NCI-H1417 (cell line): ENCODE data around the gene HEBP1.

Experiments used
- DNase-seq, 3 experiments: peaks; one replicate each; lab custom pipeline; 2025; lab: John Stamatoyannopoulos, UW

HEBP1 gene

GRCh38 chr12:12990700-12991468, 9.2 kb downstream of the HEBP1 start:
- DNase-seq = peak in 1 of 3 experiments; percentile 50

DNA sequence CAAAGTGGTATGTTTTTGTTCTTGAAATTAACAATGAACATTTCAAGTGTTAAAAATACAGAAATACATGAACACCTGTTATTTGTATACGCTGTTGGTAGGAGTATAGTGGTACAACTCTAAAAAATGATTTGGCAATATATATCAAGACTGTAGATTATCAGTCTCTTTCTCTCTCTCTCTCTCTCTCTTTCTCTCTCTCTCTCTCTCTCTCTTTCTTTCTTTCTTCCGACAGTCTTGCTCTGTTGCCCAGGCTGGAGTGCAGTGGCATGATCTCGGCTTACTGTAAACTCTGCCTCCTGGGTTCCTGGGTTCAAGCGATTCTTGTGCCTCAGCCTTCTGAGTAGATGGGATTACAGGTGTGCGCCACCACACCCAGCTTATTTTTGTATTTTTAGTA, 12.6 kb downstream of the HEBP1 start:
- DNase-seq = no peak

DNA sequence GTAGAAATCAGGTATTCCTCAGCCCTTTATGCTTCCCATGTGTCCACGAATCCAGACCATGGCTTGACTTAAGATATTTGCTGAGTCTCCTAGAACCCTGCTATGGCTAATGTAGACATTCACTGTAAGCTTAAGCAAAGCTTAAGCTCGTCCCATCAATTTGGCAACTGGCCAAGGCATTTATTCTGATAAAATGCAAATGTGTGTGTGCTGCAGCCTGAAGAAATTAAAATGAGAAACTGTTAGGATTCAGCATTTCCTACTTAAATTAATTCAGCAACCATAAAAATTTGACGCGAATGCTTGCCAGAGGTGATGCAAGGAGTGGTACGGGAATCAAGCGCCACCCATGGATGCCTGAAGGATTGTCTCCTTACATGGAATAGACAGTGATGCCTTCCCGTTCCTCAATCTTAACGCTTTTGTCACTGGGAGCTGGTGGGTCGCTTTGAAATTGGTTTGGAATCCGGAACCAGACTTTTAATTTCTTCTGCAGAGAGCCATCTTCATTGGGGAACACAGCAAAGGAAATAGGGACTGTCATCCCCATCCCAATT, 13.2 kb downstream of the HEBP1 start:
- no peak for DNase-seq

GRCh38 chr12:12985817-12986408, 14.2 kb downstream of the HEBP1 start:
- DNase-seq = no peak

DNA sequence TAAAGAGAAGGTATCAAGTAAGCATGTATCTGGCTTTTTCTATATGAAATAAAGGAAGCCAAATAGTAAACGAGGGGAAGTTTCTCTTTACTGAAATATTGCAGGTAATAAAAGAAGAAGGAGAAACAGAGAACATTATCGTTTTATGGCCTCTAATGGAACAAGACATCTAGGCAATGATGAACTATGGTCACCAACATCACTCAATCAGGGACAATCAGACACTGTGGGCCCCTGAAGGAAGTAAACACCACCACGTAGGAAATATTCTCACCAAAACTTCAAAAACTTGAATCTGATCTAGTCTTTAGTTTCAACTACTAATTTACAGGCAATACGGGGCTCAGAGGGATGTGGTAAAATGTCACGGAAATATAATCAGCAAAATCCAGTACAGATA, 15.9 kb downstream of the HEBP1 start:
- no peak for DNase-seq

GRCh38 chr12:12983420-12984035, 16.5 kb downstream of the HEBP1 start:
- peak; percentile 40 to 86 (median 51) for DNase-seq

DNA sequence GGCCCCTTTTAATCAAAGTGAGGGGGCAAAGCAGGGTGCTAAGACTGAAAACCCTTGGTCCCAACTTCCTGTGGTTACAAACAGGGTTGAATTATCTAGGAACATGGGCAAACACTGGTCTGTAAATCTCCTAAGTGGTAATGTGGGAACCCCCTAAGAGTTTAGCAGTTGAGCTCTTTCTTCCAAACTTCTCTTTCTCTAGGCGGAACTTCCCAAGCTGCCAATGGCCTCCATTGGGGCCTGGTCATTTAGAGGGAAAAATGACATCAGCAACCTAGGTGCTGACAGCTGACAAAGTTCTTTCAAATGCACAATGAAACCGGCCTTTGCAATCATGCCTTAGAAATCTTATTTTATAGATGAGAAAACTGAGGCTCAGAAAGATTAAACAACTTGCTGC, 17.7 kb downstream of the HEBP1 start:
- no peak for DNase-seq

DNA sequence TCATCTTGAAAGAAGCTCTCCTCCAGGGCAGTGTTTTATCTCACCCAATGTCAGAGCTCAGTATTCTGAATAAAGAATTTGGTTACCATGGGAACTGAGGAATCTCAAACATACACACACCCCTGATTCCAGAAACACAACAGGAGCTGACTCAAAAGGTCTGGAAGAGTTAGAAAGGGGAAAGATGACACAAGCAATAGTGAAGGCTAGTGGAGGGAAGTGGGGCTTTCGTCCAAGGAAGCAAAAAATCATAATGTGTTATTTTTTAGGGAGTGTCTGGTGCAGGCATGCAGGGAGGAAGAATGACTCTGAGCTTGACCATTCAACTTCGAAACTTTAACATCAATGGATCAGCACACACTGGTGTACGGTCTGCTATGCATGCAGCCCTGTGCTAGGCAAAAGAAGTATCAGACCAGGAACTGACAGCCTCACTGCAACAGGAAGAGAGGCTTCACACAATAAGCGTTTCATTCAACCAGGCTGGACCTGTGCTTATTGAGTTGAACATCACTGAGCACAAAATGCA, 20.3 kb downstream of the HEBP1 start:
- no peak for DNase-seq

DNA sequence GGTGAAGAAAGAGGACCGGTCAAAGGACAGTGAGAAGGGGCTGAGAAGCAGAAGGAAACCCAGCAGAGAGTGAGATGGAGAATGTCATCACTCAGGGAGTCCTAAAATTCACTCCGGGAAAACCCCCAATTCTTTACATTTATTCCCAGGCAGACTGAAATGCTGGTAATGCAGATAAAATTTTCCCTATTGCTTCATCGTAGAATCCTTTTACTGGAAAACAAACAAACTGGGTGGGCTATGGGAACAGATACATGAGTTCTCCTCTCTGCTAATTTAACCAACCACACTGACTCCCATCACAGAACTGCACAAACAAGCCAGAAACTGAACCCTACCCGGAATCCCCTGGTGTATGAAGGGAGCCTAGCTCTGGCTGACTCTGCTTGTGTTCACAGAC, 20.9 kb downstream of the HEBP1 start:
- no peak for DNase-seq

- no peak for DNase-seq
Observed at GRCh38 chr12:12977231-12977630, 22.8 kb downstream of the HEBP1 start.

GRCh38 chr12:12976366-12976765, 23.7 kb downstream of the HEBP1 start:
- DNase-seq = no peak

GRCh38 chr12:12975322-12976077, 24.6 kb downstream of the HEBP1 start:
- peak in 2 of 3 experiments; percentile 10 to 34 for DNase-seq

DNA sequence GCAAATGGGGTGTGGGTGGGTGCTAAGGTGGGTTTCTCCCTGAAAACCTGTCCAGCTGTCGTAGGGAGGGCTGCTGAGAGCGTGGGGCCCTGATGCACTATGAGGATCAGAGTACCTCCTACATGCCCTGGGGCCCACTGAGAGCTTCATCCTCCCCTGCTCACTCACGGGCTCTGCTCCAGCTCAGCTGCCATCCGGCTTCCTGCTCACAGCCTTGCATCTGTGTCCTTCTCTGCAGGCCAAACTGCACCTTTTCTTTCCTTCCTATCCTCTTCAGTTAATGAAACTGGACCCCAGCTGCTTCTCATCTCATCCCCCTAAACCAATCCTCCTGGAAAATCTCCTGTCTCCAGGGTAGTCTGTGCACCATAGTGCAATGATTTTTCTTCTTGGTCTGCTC, 25.9 kb downstream of the HEBP1 start:
- DNase-seq = no peak

GRCh38 chr12:12973019-12973418, 27.0 kb downstream of the HEBP1 start:
- no peak for DNase-seq

- DNase-seq = no peak
Observed at GRCh38 chr12:12965836-12966235, 34.2 kb downstream of the HEBP1 start.

GRCh38 chr12:12964255-12964654, 35.8 kb downstream of the HEBP1 start:
- no peak for DNase-seq

DNA sequence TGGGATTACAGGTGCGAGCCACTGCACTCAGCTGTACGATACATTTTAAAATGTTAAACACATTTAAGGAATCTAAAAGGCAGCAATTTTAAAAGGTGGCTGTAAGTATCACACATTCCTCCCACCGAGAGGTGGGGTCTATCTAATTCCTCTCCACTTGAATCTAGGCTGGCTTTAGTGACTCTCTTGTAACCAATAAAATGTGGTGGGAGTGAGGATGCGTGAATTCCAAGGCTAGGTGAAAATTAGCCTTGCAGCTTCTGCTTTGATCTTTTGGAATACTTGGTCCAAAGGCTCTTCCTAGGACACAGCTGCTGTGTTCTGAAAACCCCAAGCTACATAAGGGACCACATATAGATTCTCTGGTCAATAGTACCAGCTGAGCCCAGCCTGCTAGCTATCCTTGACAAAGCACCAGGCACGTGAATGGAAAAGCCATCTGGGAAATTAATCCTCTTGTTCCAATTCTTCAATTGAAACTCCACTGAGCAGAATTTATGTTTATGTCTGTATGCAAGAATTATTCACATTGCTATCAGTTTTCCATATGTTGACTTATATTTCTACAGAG, 39.3 kb downstream of the HEBP1 start:
- no peak for DNase-seq

DNA sequence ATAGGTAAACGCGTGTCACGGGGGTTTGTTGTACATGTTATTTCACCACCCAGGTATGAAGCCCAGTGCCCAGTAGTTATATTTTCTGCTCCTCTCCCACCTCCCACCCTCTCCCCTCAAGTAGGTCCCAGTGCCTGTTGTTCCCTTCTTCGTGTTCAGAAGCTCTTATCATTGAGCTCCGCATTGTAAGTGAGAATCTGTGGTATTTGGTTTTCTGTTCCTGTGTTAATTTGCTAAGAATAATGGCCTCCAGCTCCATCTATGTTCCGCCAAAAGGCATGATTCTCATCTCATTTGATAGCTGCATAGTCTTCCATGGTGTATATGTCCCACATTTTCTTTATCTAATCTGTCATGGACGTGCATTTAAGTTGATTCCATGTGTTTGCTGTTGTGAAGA, 41.2 kb downstream of the HEBP1 start:
- no peak for DNase-seq

- DNase-seq = no peak
Observed at GRCh38 chr12:12954878-12955625, 45.0 kb downstream of the HEBP1 start.

GRCh38 chr12:12954356-12954755, 45.7 kb downstream of the HEBP1 start:
- peak in 2 of 3 experiments; percentile 10 to 60 for DNase-seq

- DNase-seq = no peak
Observed at GRCh38 chr12:12952036-12952435, 48.0 kb downstream of the HEBP1 start, which contains the start of gene GPRC5D. Gene GPRC5D (minus strand): TSS chr12:12952170. CDS start chr12:12950384, 1,786 bp downstream.
